VCaP (cell line): ENCODE measurements around the gene PCDHA1.

Experiments
- H3K27ac ChIP-seq: fragments of 450-650 bp; 2 replicates; pipeline ENCODE4 v1.5.1; 2017
- CTCF ChIP-seq: fragments of 450-650 bp; conservative IDR thresholded peaks from 2 replicates; pipeline ENCODE4 v1.5.1; 2017; ENCODE audit warnings: mild to moderate bottlenecking, moderate library complexity

Gene PCDHA1

GRCh38 chr5:140925806-140926442 lies 140.0 kb downstream of the PCDHA1 start, which contains the start of gene PCDHAC1:
Gene PCDHAC1 (plus strand): TSS chr5:140926299. CDS start chr5:140926893, 594 bp downstream.
- H3K27ac ChIP-seq = no peak within 1 kb of the TSS
- TF ChIP-seq CTCF = no peak

GRCh38 chr5:140926443-140927227 lies 140.7 kb downstream of the PCDHA1 start:
- TF ChIP-seq CTCF = no peak
- no peak overlapping the region for H3K27ac ChIP-seq

GRCh38 chr5:140927228-140927573 lies 141.3 kb downstream of the PCDHA1 start:
- no peak for TF ChIP-seq CTCF
- H3K27ac ChIP-seq = no peak overlapping the region

- TF ChIP-seq CTCF = no peak
- no peak overlapping the region for H3K27ac ChIP-seq
Observed at GRCh38 chr5:140934964-140935606, 149.1 kb downstream of the PCDHA1 start.

- no peak for TF ChIP-seq CTCF
- H3K27ac ChIP-seq = no peak overlapping the region
Observed at GRCh38 chr5:140946578-140946977, 160.6 kb downstream of the PCDHA1 start.

- TF ChIP-seq CTCF = no peak
- H3K27ac ChIP-seq = no peak overlapping the region
Observed at GRCh38 chr5:140951636-140952035, 165.7 kb downstream of the PCDHA1 start.

GRCh38 chr5:140953234-140953633 lies 167.3 kb downstream of the PCDHA1 start:
- TF ChIP-seq CTCF = no peak
- 0 out of 2 replicates have a peak overlapping the region, but pooled peaks have one; percentile 18 for H3K27ac ChIP-seq
